ENCODE measurements around the gene SLC25A3.
"Not testable (repeated sequence)": the region's sequence is repeated elsewhere in the genome, so short reads cannot be mapped to it uniquely, and the experiment has no call there.

The SLC25A3 gene

GRCh38 chr12:98593351-98594049 lies at the start of gene SLC25A3:
Gene SLC25A3 (plus strand): TSS chr12:98593686. CDS start chr12:98593979, 293 bp downstream.
- DNase-seq: peak; percentile 95

DNA sequence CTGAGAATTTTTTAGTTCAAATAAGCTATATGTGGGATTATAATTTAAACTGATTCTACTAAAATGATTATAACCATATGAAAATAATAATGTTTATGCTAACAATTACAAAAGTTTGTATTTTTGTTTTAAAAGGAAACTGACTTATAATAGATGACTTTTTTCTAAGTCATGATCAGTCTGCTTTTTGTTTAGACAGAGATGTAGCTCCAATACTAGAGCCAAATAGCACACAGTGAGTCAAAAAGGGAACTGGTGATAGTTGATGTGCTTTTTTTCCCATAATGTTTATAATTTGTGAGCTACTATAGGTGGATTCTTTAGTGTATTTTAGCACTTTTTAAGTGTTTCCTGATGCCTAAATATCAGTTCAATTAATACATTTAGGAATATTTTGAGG lies 49.8 kb upstream of the SLC25A3 start:
- no peak for DNase-seq

DNA sequence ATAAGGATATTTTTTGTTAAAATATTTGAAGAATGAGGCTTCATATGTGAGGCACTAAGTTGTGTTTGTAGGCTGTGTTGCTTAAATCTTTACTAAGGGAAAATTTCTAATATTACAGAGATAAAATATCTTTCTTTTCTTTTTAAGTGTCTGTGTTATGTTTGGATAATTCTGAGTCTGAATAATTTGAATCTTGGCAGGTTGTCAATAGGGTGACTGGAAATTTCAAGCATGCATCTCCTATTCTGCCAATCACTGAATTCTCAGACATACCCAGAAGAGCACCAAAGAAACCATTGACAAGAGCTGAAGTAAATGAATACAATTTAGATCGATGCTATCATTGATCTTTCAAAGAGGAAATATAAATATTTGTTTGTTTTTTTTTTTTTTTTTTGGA lies 48.7 kb upstream of the SLC25A3 start:
- DNase-seq: no peak

DNA sequence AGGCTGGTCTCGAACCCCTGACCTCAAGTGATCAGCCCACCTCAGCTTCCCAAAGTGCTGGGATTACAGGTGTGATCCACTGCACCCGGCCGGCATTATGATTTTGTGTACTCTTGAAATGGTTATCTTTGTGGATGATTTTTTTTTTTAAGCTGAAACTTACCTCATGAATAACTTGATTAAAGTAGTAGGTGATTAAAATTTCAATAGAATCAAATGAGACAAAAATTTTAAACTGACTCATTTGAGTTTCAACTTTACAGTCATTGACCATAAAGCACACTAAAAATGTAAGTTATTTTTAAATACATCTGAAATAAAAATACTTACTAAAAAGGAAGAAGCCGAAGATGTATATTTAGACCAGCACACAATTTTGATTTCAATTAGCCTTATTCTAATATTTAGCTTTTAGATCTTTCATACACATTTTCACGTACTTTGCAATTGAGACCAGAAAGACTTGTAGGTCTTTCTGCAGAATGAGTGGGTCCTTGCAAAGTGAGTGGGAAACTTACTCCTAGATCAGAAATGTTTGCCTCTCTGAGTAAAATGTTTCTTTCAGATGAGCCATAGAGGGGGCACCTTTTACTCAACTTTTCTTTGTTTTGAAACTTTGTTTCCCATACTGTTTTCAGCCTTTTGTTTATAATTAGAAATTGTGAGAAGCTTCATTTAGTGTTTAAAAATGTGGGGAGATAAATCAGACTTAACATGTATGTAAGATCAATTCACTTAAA lies 43.9 kb upstream of the SLC25A3 start:
- no peak for DNase-seq

GRCh38 chr12:98551787-98552186 lies 41.7 kb upstream of the SLC25A3 start:
- DNase-seq: no peak

DNA sequence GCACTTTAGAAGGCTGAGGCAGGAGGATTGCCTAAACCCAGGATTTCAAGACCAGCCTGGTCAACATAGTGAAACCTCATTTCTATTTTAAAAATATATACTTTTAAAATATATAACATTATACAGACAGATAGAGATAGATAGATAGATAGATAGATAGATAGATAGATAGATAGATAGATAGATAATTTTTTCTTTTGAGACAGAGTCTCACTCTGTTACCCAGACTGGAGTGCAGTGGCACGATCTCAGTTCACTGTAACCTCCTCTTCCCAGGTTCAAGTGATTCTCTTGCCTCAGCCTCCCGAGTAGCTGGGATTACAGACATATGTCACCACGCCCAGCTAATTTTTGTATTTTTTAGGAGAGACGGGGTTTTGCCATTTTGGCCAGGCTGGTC lies 35.4 kb upstream of the SLC25A3 start:
- not testable (repeated sequence) for DNase-seq

DNA sequence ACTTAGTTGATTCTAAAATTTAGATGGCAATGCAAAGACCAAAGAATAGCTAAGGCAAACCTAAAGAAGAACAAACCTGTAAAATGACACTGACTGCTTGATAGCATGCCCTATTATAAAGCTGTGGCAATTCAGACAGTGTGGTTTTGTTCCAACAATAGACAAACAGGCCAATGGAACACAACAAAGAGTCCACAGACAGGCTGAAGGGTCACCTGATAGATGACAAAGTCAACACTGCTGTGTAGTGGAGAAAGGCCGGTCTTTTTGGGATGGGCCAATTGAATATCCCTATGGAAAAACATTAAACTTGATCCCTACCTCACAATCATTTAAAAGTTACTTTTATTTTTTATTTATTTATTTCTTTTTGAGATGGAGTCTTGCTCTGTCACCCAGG lies 33.8 kb upstream of the SLC25A3 start:
- no peak for DNase-seq

- no peak for DNase-seq
Measured at GRCh38 chr12:98561846-98562245, 31.6 kb upstream of the SLC25A3 start.

GRCh38 chr12:98572010-98572409 lies 21.5 kb upstream of the SLC25A3 start:
- DNase-seq: peak; percentile 48 to 52

DNA sequence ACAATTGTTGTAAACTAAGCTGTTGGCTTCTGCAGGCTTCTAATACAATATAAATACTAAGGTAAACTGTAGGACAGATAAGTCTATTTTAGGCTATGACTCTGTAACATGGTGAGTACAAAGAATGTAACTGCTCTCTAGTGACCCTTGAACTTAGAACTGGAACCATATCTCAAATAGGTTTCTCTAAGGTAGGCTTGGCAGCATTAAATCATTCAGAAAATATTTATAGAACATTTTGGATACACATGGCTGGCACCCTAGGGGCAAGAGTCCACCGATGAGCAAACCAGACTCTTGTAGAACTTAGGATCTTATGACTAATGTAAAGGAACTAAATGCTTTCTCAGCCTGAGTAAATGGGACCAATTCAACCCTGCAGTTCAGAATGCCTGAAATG lies 19.4 kb upstream of the SLC25A3 start:
- no peak for DNase-seq

- DNase-seq: no peak
Measured at GRCh38 chr12:98575013-98575412, 18.5 kb upstream of the SLC25A3 start.

DNA sequence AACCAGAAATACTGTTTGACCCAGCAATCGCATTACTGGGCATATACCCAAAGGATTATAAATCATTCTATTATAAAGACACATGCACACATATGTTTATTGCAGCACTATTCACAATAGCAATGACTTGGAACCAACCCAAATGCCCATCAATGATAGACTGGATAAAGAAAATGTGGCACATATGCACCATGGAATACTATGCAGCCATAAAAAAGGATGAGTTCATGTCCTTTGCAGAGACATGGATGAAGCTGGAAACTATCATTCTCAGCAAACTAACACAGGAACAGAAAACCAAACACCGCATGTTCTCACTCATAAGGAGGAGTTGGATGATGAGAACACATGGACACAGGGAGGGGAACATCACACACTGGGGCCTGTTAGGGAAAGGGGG lies 16.7 kb upstream of the SLC25A3 start:
- not testable (repeated sequence) for DNase-seq

GRCh38 chr12:98578392-98578791 lies 15.1 kb upstream of the SLC25A3 start:
- DNase-seq: no peak

GRCh38 chr12:98578821-98579220 lies 14.7 kb upstream of the SLC25A3 start:
- DNase-seq: no peak

DNA sequence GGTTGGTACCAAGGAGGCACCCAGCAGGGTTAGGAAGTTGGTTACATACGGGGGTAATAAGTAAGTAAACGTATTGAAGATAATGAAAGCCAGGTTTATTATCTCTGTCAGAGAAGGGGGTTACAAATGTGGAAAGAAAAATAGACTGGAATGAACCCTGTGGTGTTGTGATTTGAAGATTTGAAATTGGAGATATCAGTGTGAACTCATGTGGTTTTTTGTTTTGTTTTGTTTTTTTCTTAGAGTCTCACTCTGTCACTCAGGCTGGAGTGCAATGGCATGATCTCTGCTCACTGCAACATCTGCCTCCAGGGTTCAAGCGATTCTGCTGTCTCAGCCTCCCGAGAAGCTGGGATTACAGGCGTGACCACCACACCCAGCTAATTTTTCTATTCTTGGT lies 14.1 kb upstream of the SLC25A3 start:
- DNase-seq: no peak

DNA sequence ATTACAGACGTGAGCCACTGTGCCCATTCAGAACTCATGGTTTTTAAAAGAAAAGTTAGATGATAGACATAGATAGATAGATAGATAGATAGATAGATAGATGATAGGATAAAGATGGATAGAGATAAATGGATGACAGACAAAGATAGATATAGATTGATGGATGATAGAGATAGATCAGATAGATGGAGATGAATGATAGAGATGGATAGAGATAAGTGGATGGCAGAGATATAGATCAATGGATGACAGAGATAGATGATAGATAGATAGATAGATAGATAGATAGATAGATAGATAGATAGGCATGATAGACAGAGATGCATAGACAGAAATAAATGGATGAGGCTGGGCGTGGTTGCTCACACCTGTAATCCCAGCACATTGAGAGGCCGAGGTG lies 13.7 kb upstream of the SLC25A3 start:
- DNase-seq: no peak

- DNase-seq: no peak
Measured at GRCh38 chr12:98580695-98581094, 12.8 kb upstream of the SLC25A3 start.

DNA sequence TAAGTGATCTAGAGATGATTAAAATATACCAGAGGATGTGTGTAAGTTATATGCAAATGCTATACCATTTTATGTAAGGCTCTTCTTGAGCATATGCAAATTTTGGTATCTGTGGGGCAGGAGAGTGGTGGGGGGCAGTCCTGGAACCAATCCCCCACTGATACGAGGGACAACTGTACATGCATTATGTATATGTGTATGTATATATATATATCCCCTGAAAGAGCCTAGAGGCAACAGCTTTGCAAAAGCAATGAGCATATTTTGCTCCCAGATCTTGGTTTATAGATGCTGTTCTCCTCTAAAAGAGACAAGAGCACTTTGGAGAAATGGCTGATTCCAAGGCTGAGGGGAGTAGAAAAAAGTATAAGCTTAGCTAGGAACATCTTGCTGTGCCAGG lies 12.4 kb upstream of the SLC25A3 start:
- peak in 1 of 2 experiments; percentile 10 for DNase-seq

GRCh38 chr12:98582093-98582492 lies 11.4 kb upstream of the SLC25A3 start:
- no peak for DNase-seq

GRCh38 chr12:98587084-98587483 lies 6.4 kb upstream of the SLC25A3 start:
- DNase-seq: no peak

DNA sequence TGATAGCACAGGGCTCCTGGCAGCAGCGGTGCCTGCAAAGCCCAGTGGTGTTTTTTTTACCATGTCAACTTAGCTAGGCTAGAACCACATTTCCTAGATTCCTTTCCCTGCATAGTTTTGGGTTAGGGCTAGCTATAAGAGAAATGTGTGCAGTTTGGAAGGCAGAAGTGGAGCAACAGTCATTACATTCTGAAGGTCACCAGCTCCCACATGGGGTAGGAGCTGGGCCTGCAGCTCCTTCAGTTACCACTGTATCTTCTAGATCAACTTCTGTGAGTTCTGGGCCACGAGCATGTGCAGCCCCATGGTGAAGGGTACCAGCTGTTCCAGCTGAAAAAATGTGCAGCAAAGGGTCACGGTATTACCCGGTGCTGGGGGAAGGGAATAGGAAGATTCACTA lies 2.3 kb upstream of the SLC25A3 start:
- DNase-seq: no peak

DNA sequence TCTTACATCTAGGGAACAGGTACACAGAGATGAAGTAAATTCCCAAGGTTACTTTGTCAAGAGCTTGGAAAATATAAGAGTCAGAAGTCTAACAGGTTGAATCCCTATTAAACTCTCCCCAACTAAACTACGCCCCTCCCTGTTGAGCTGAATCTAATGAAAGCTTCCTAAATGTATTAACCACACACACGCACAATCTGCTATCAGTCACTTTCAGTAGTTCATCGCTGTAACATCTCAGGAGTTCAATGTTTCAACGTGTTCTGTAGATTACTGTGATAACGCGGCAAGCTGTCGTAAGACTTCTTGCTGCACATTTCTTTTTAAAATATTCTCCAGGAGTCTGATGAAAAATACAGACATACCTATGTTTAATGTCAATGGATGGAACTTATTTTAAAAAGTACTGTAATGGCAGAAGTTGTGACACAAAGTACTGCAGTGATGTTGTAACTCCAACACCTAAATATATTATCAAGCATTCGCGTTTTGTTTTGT lies 612 bp upstream of the SLC25A3 start:
- DNase-seq: peak; percentile 67 to 77

- no peak for DNase-seq
Measured at GRCh38 chr12:98594050-98594835, 757 bp downstream of the SLC25A3 start.

Data from Kasumi-1 (cell line).